HG02840 (cell line): Measurements from ENCODE around the gene EHBP1.

Experiments
- ATAC-seq: cut with Tn5 transposase; IDR thresholded peaks from one replicate; pipeline ENCODE4 v1.9.1; 2021; ENCODE audit warnings: mild to moderate bottlenecking, moderate library complexity, moderate number of reproducible peaks; ENCODE audit not compliant: unreplicated experiment, low FRiP score

Gene EHBP1

GRCh38 chr2:62870966-62871365, 165.5 kb downstream of the EHBP1 start:
- ATAC-seq: no peak

- ATAC-seq: no peak
Observed at GRCh38 chr2:62871506-62871905, 166.0 kb downstream of the EHBP1 start.

GRCh38 chr2:62873603-62874002, 168.1 kb downstream of the EHBP1 start:
- no peak for ATAC-seq

- no peak for ATAC-seq
Observed at GRCh38 chr2:62874881-62875383, 169.4 kb downstream of the EHBP1 start.

GRCh38 chr2:62881162-62881795, 175.8 kb downstream of the EHBP1 start:
- no peak for ATAC-seq

GRCh38 chr2:62883629-62884028, 178.1 kb downstream of the EHBP1 start:
- no peak for ATAC-seq

GRCh38 chr2:62884086-62884485, 178.6 kb downstream of the EHBP1 start:
- ATAC-seq: no peak

- no peak for ATAC-seq
Observed at GRCh38 chr2:62884514-62884913, 179.0 kb downstream of the EHBP1 start.

GRCh38 chr2:62894966-62895631, 189.6 kb downstream of the EHBP1 start:
- ATAC-seq: no peak

GRCh38 chr2:62895632-62896009, 190.1 kb downstream of the EHBP1 start:
- ATAC-seq: no peak

GRCh38 chr2:62897187-62897827, 191.8 kb downstream of the EHBP1 start:
- no peak for ATAC-seq

GRCh38 chr2:62904344-62904743, 198.8 kb downstream of the EHBP1 start:
- no peak for ATAC-seq

- ATAC-seq: no peak
Observed at GRCh38 chr2:62908145-62908544, 202.6 kb downstream of the EHBP1 start.

GRCh38 chr2:62913311-62913710, 207.8 kb downstream of the EHBP1 start:
- ATAC-seq: no peak

- ATAC-seq: no peak
Observed at GRCh38 chr2:62919041-62919440, 213.5 kb downstream of the EHBP1 start.

GRCh38 chr2:62920070-62920469, 214.6 kb downstream of the EHBP1 start:
- no peak for ATAC-seq

GRCh38 chr2:62923242-62923641, 217.7 kb downstream of the EHBP1 start:
- no peak for ATAC-seq

- no peak for ATAC-seq
Observed at GRCh38 chr2:62923881-62924280, 218.4 kb downstream of the EHBP1 start.

- no peak for ATAC-seq
Observed at GRCh38 chr2:62928015-62928414, 222.5 kb downstream of the EHBP1 start.

- ATAC-seq: no peak
Observed at GRCh38 chr2:62931536-62931935, 226.0 kb downstream of the EHBP1 start.

GRCh38 chr2:62933398-62933917, 227.9 kb downstream of the EHBP1 start:
- no peak for ATAC-seq
